ENCODE measurements around the gene PDLIM5. TPM values are rescaled to one million over a fixed set of nuclear protein-coding genes. Genes with fewer than 3 reads are reported as not detected.
"Not testable (repeated sequence)": the region's sequence is repeated elsewhere in the genome, so short reads cannot be mapped to it uniquely, and the experiment has no call there.

PDLIM5 gene
- total and polyA plus RNA-seq, 9 donors: 154 to 282 (median 221) TPM

GRCh38 chr4:94506822-94507221, 55.1 kb downstream of the PDLIM5 start:
- peaks cover 4% of the 10 kb centered on the region for H3K36me3 ChIP-seq (ENCODE audit: control insufficient read depth, insufficient read depth, low read length)
- H3K27me3 ChIP-seq (ENCODE audit: control insufficient read depth, insufficient read depth, low read length): no peaks in the 10 kb centered on the region
- no peak overlapping the region for H3K27ac ChIP-seq (ENCODE audit: low read length)
- peaks cover 4% of the 10 kb centered on the region for H3K4me1 ChIP-seq (ENCODE audit: control insufficient read depth, insufficient read depth, low read length)
- no peak overlapping the region for H3K4me3 ChIP-seq (ENCODE audit: low read length)
- 85% methylated on average over 3 of the region's 7 CpGs for WGBS (ENCODE audit: insufficient coverage)
- no peak for DNase-seq
- no peaks in the 10 kb centered on the region for H3K9me3 ChIP-seq (replicated peaks; ENCODE audit: control insufficient read depth, low read depth, low read length)

GRCh38 chr4:94507281-94507680, 55.5 kb downstream of the PDLIM5 start:
- no CpG with 5 or more reads among the region's 2 CpGs for WGBS (ENCODE audit: insufficient coverage)
- H3K27me3 ChIP-seq (ENCODE audit: control insufficient read depth, insufficient read depth, low read length): no peaks in the 10 kb centered on the region
- peaks cover 4% of the 10 kb centered on the region for H3K4me1 ChIP-seq (ENCODE audit: control insufficient read depth, insufficient read depth, low read length)
- H3K4me3 ChIP-seq (ENCODE audit: low read length): no peak overlapping the region
- no peaks in the 10 kb centered on the region for H3K9me3 ChIP-seq (replicated peaks; ENCODE audit: control insufficient read depth, low read depth, low read length)
- DNase-seq: no peak
- peaks cover 4% of the 10 kb centered on the region for H3K36me3 ChIP-seq (ENCODE audit: control insufficient read depth, insufficient read depth, low read length)
- H3K27ac ChIP-seq (ENCODE audit: low read length): no peak overlapping the region

- peaks cover 4% of the 10 kb centered on the region for H3K4me1 ChIP-seq (ENCODE audit: control insufficient read depth, insufficient read depth, low read length)
- no peaks in the 10 kb centered on the region for H3K9me3 ChIP-seq (replicated peaks; ENCODE audit: control insufficient read depth, low read depth, low read length)
- DNase-seq: peak; percentile 37
- H3K27me3 ChIP-seq (ENCODE audit: control insufficient read depth, insufficient read depth, low read length): no peaks in the 10 kb centered on the region
- H3K4me3 ChIP-seq (ENCODE audit: low read length): no peak overlapping the region
- H3K36me3 ChIP-seq (ENCODE audit: control insufficient read depth, insufficient read depth, low read length): peaks cover 4% of the 10 kb centered on the region
- no CpG with 5 or more reads among the region's 1 CpG for WGBS (ENCODE audit: insufficient coverage)
- no peak overlapping the region for H3K27ac ChIP-seq (ENCODE audit: low read length)
Measured at GRCh38 chr4:94507708-94508107, 56.0 kb downstream of the PDLIM5 start.

GRCh38 chr4:94508296-94508695, 56.6 kb downstream of the PDLIM5 start:
- Histone ChIP-seq H3K9me3 (replicated peaks; ENCODE audit: control insufficient read depth, low read depth, low read length) (no peaks in the 10 kb centered on the region), H3K4me3 (ENCODE audit: low read length) (no peak overlapping the region), H3K27me3 (ENCODE audit: control insufficient read depth, insufficient read depth, low read length) (no peaks in the 10 kb centered on the region), H3K27ac (ENCODE audit: low read length) (no peak overlapping the region), H3K4me1 (ENCODE audit: control insufficient read depth, insufficient read depth, low read length) (peaks cover 4% of the 10 kb centered on the region), H3K36me3 (ENCODE audit: control insufficient read depth, insufficient read depth, low read length) (peaks cover 4% of the 10 kb centered on the region)
- WGBS (ENCODE audit: insufficient coverage): no CpG with 5 or more reads among the region's 1 CpG
- peak; percentile 42 for DNase-seq

- Histone ChIP-seq H3K4me1 (ENCODE audit: control insufficient read depth, insufficient read depth, low read length) (peaks cover 4% of the 10 kb centered on the region), H3K4me3 (ENCODE audit: low read length) (no peak overlapping the region), H3K27me3 (ENCODE audit: control insufficient read depth, insufficient read depth, low read length) (no peaks in the 10 kb centered on the region), H3K36me3 (ENCODE audit: control insufficient read depth, insufficient read depth, low read length) (peaks cover 4% of the 10 kb centered on the region), H3K9me3 (replicated peaks; ENCODE audit: control insufficient read depth, low read depth, low read length) (peaks cover 2% of the 10 kb centered on the region), H3K27ac (ENCODE audit: low read length) (no peak overlapping the region)
- peak; percentile 39 for DNase-seq
- no CpG with 5 or more reads among the region's 1 CpG for WGBS (ENCODE audit: insufficient coverage)
Measured at GRCh38 chr4:94508806-94509205, 57.1 kb downstream of the PDLIM5 start.

GRCh38 chr4:94511591-94511990, 59.8 kb downstream of the PDLIM5 start:
- Histone ChIP-seq H3K9me3 (replicated peaks; ENCODE audit: control insufficient read depth, low read depth, low read length) (peaks cover 2% of the 10 kb centered on the region), H3K36me3 (ENCODE audit: control insufficient read depth, insufficient read depth, low read length) (peaks cover 3% of the 10 kb centered on the region), H3K27ac (ENCODE audit: low read length) (no peak overlapping the region), H3K4me3 (ENCODE audit: low read length) (no peak overlapping the region), H3K27me3 (ENCODE audit: control insufficient read depth, insufficient read depth, low read length) (no peaks in the 10 kb centered on the region), H3K4me1 (ENCODE audit: control insufficient read depth, insufficient read depth, low read length) (peaks cover 4% of the 10 kb centered on the region)
- DNase-seq: no peak
- no CpG with 5 or more reads among the region's 1 CpG for WGBS (ENCODE audit: insufficient coverage)

- H3K4me3 ChIP-seq (ENCODE audit: low read length); H3K4me1 ChIP-seq (ENCODE audit: control insufficient read depth, insufficient read depth, low read length): not testable (repeated sequence)
Measured at GRCh38 chr4:94513532-94513931, 61.8 kb downstream of the PDLIM5 start.

GRCh38 chr4:94515365-94515764, 63.6 kb downstream of the PDLIM5 start:
- no peak overlapping the region for H3K4me3 ChIP-seq (ENCODE audit: low read length)
- no peaks in the 10 kb centered on the region for H3K36me3 ChIP-seq (ENCODE audit: control insufficient read depth, insufficient read depth, low read length)
- no peaks in the 10 kb centered on the region for H3K27me3 ChIP-seq (ENCODE audit: control insufficient read depth, insufficient read depth, low read length)
- peaks cover 2% of the 10 kb centered on the region for H3K9me3 ChIP-seq (replicated peaks; ENCODE audit: control insufficient read depth, low read depth, low read length)
- no CpG with 5 or more reads among the region's 4 CpGs for WGBS (ENCODE audit: insufficient coverage)
- H3K27ac ChIP-seq (ENCODE audit: low read length): no peak overlapping the region
- no peaks in the 10 kb centered on the region for H3K4me1 ChIP-seq (ENCODE audit: control insufficient read depth, insufficient read depth, low read length)
- DNase-seq: no peak

More at GRCh38 chr4:94513532-94513931, 61.8 kb downstream of the PDLIM5 start:
- not testable (repeated sequence) for H3K27ac ChIP-seq (ENCODE audit: low read length); H3K36me3 ChIP-seq (ENCODE audit: control insufficient read depth, insufficient read depth, low read length); H3K27me3 ChIP-seq (ENCODE audit: control insufficient read depth, insufficient read depth, low read length); DNase-seq; H3K9me3 ChIP-seq (replicated peaks; ENCODE audit: control insufficient read depth, low read depth, low read length)
- no CpG with 5 or more reads among the region's 2 CpGs for WGBS (ENCODE audit: insufficient coverage)

GRCh38 chr4:94516067-94516466, 64.3 kb downstream of the PDLIM5 start:
- peaks cover 2% of the 10 kb centered on the region for H3K9me3 ChIP-seq (replicated peaks; ENCODE audit: control insufficient read depth, low read depth, low read length)
- DNase-seq: no peak
- no peaks in the 10 kb centered on the region for H3K27me3 ChIP-seq (ENCODE audit: control insufficient read depth, insufficient read depth, low read length)
- H3K4me1 ChIP-seq (ENCODE audit: control insufficient read depth, insufficient read depth, low read length): no peaks in the 10 kb centered on the region
- 100% methylated on average over 1 of the region's 3 CpGs for WGBS (ENCODE audit: insufficient coverage)
- H3K4me3 ChIP-seq (ENCODE audit: low read length): no peak overlapping the region
- H3K36me3 ChIP-seq (ENCODE audit: control insufficient read depth, insufficient read depth, low read length): no peaks in the 10 kb centered on the region
- H3K27ac ChIP-seq (ENCODE audit: low read length): no peak overlapping the region

GRCh38 chr4:94516999-94517398, 65.3 kb downstream of the PDLIM5 start:
- H3K27ac ChIP-seq (ENCODE audit: low read length): no peak overlapping the region
- no peaks in the 10 kb centered on the region for H3K36me3 ChIP-seq (ENCODE audit: control insufficient read depth, insufficient read depth, low read length)
- no peaks in the 10 kb centered on the region for H3K27me3 ChIP-seq (ENCODE audit: control insufficient read depth, insufficient read depth, low read length)
- DNase-seq: no peak
- no CpG with 5 or more reads among the region's 5 CpGs for WGBS (ENCODE audit: insufficient coverage)
- H3K4me1 ChIP-seq (ENCODE audit: control insufficient read depth, insufficient read depth, low read length): no peaks in the 10 kb centered on the region
- peaks cover 2% of the 10 kb centered on the region for H3K9me3 ChIP-seq (replicated peaks; ENCODE audit: control insufficient read depth, low read depth, low read length)
- no peak overlapping the region for H3K4me3 ChIP-seq (ENCODE audit: low read length)

- H3K9me3 ChIP-seq (replicated peaks; ENCODE audit: control insufficient read depth, low read depth, low read length): peaks cover 2% of the 10 kb centered on the region
- H3K4me3 ChIP-seq (ENCODE audit: low read length): no peak overlapping the region
- H3K27me3 ChIP-seq (ENCODE audit: control insufficient read depth, insufficient read depth, low read length): no peaks in the 10 kb centered on the region
- no peak overlapping the region for H3K27ac ChIP-seq (ENCODE audit: low read length)
- H3K36me3 ChIP-seq (ENCODE audit: control insufficient read depth, insufficient read depth, low read length): no peaks in the 10 kb centered on the region
- DNase-seq: no peak
- no peaks in the 10 kb centered on the region for H3K4me1 ChIP-seq (ENCODE audit: control insufficient read depth, insufficient read depth, low read length)
- no CpG with 5 or more reads among the region's 1 CpG for WGBS (ENCODE audit: insufficient coverage)
Measured at GRCh38 chr4:94517492-94517891, 65.8 kb downstream of the PDLIM5 start.

Data from muscle of leg (tissue), 11 donors.